Activated CD4-positive, alpha-beta T cell treated with anti-CD3 and anti-CD28 coated beads, Interleukin-2, amount 10 ng/mL, durations not matched to agents 24 days and 14 days (primary cell): ENCODE data around the gene LRRC38. TPM values are rescaled to one million over a fixed set of nuclear protein-coding genes. Genes with fewer than 3 reads are reported as not detected.

ENCODE experiments used
- DNase-seq: peaks from one replicate; pipeline ENCODE4 v3.0.0; 2022
- H3K27ac Mint-ChIP-seq: one replicate; pipeline ENCODE4 v1.8.0; 2022; ENCODE audit warnings: mild to moderate bottlenecking, mixed read lengths
- H3K27me3 Mint-ChIP-seq: one replicate; pipeline ENCODE4 v1.8.0; 2022; ENCODE audit warnings: mixed read lengths
- H3K36me3 Mint-ChIP-seq: one replicate; pipeline ENCODE4 v1.8.0; 2022; ENCODE audit warnings: low read depth, mild to moderate bottlenecking, mixed read lengths
- H3K4me1 Mint-ChIP-seq: one replicate; pipeline ENCODE4 v1.8.0; 2021; ENCODE audit warnings: mixed read lengths
- H3K4me3 Mint-ChIP-seq: one replicate; pipeline ENCODE4 v1.8.0; 2022; ENCODE audit warnings: mild to moderate bottlenecking, moderate library complexity, mixed read lengths
- H3K9me3 Mint-ChIP-seq: one replicate; pipeline ENCODE4 v1.8.0; 2021; ENCODE audit warnings: mixed read lengths
- intact Hi-C: fragments of 100-400 bp; cut with micrococcal nuclease; formaldehyde crosslinking; loops from one replicate; pipeline ENCODE4 v1.15.1; 2023
- total RNA-seq: library from RNA; stranded (reverse); gene quantifications from 2 replicates; pipeline ENCODE4 v1.2.3, GENCODE V29; 2022

LRRC38 gene
- total RNA-seq, 1 donor from 2014 or later, result not detected

GRCh38 chr1:13507075-13507474, 6.7 kb downstream of the LRRC38 start:
- H3K27me3 Mint-ChIP-seq, result peaks cover 2% of the 10 kb centered on the region
- H3K4me3 Mint-ChIP-seq, result no peak overlapping the region
- intact Hi-C loops, result no loop called here
- H3K9me3 Mint-ChIP-seq, result no peaks in the 10 kb centered on the region
- DNase-seq, result no peak
- H3K4me1 Mint-ChIP-seq, result no peaks in the 10 kb centered on the region
- H3K36me3 Mint-ChIP-seq, result no peaks in the 10 kb centered on the region
- H3K27ac Mint-ChIP-seq, result no peak overlapping the region

DNA sequence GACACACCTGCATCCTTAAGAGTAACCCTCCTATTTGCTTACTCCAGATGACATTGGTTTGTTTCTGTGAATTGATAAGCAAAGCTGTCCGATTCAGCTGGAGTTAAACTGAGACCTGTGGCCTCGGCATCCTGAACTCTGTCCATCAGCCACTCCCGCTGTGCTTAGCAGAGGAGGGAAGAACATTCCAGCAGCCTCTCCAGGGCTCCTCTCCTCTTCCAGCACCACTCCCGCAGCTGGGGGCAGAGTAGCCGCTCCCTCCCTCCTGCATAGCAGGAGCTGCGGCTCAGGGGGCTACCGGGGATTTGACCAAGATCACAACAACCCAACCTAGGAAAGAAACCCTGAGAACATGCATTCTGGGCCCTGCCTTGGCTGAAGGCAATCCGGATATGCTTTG, 8.8 kb downstream of the LRRC38 start:
- Mint-ChIP-seq H3K36me3 (no peaks in the 10 kb centered on the region), H3K9me3 (no peaks in the 10 kb centered on the region), H3K4me1 (no peaks in the 10 kb centered on the region), H3K27ac (no peak overlapping the region), H3K4me3 (no peak overlapping the region), H3K27me3 (no peaks in the 10 kb centered on the region)
- intact Hi-C loops, result no loop called here
- no peak for DNase-seq

GRCh38 chr1:13500806-13501205, 13.0 kb downstream of the LRRC38 start:
- H3K9me3 Mint-ChIP-seq, result no peaks in the 10 kb centered on the region
- no peak overlapping the region for H3K27ac Mint-ChIP-seq
- H3K36me3 Mint-ChIP-seq, result no peaks in the 10 kb centered on the region
- intact Hi-C loops, result no loop called here
- no peak overlapping the region for H3K4me3 Mint-ChIP-seq
- no peaks in the 10 kb centered on the region for H3K4me1 Mint-ChIP-seq
- no peak for DNase-seq
- H3K27me3 Mint-ChIP-seq, result no peaks in the 10 kb centered on the region

- Mint-ChIP-seq H3K36me3 (no peaks in the 10 kb centered on the region), H3K27ac (no peak overlapping the region), H3K4me3 (no peak overlapping the region), H3K27me3 (no peaks in the 10 kb centered on the region), H3K4me1 (no peaks in the 10 kb centered on the region), H3K9me3 (no peaks in the 10 kb centered on the region)
- DNase-seq, result no peak
- intact Hi-C loops, result no loop called here
Measured at GRCh38 chr1:13499422-13499821, 14.4 kb downstream of the LRRC38 start.

GRCh38 chr1:13498553-13498952, 15.2 kb downstream of the LRRC38 start:
- DNase-seq, result no peak
- Mint-ChIP-seq H3K4me3 (no peak overlapping the region), H3K36me3 (no peaks in the 10 kb centered on the region), H3K27ac (no peak overlapping the region), H3K9me3 (no peaks in the 10 kb centered on the region), H3K27me3 (no peaks in the 10 kb centered on the region), H3K4me1 (no peaks in the 10 kb centered on the region)
- intact Hi-C loops, result no loop called here

GRCh38 chr1:13495186-13495585, 18.6 kb downstream of the LRRC38 start:
- Mint-ChIP-seq H3K9me3 (no peaks in the 10 kb centered on the region), H3K27me3 (no peaks in the 10 kb centered on the region), H3K4me3 (no peak overlapping the region), H3K4me1 (no peaks in the 10 kb centered on the region), H3K36me3 (no peaks in the 10 kb centered on the region), H3K27ac (no peak overlapping the region)
- intact Hi-C loops, result no loop called here
- DNase-seq, result no peak

GRCh38 chr1:13494712-13495111, 19.1 kb downstream of the LRRC38 start:
- Mint-ChIP-seq H3K4me1 (no peaks in the 10 kb centered on the region), H3K36me3 (no peaks in the 10 kb centered on the region), H3K27me3 (no peaks in the 10 kb centered on the region), H3K27ac (no peak overlapping the region), H3K4me3 (no peak overlapping the region), H3K9me3 (no peaks in the 10 kb centered on the region)
- intact Hi-C loops, result no loop called here
- no peak for DNase-seq

DNA sequence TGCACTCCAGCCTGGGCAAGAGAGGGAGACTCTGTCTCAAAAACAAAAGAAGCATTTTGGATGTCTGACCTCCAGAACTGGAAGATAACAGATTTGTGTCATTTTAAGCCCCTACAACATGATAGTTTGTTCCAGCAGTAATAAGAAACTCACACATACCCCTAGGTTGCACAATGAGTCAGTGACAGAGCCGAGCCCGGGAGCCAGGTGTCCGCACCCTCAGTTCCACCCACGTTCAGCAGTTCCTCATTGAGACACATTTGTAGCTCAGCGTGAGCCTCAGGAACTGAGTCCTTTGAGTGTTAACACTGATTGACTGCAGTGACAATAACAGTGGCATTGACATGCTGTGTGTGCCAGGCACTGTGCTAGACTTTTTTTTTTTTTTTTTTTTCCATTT, 19.8 kb downstream of the LRRC38 start:
- Mint-ChIP-seq H3K4me3 (no peak overlapping the region), H3K36me3 (no peaks in the 10 kb centered on the region), H3K27me3 (no peaks in the 10 kb centered on the region), H3K27ac (no peak overlapping the region), H3K4me1 (no peaks in the 10 kb centered on the region), H3K9me3 (no peaks in the 10 kb centered on the region)
- intact Hi-C loops, result no loop called here
- DNase-seq, result no peak

DNA sequence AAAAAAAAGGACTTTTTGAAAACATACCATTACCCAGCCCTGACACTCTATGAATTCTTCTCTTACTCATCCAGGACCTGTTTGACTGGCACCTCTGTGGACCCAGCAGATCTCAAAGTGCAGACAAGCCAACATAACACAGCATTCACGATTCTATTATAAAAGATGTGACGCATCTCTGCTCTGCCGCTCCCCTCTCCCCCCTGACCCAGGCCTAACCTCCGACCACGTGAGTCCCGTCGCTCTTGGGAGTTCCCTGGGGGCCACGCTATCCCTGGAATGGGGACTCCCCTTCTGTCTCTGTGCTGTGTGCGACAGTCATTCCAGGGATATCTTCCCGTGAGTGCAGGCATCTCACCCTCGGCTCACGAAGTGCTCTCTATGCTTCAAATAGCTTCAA, 21.1 kb downstream of the LRRC38 start:
- no peak for DNase-seq
- no peak overlapping the region for H3K27ac Mint-ChIP-seq
- H3K4me3 Mint-ChIP-seq, result no peak overlapping the region
- no peaks in the 10 kb centered on the region for H3K9me3 Mint-ChIP-seq
- intact Hi-C loops, result no loop called here
- H3K36me3 Mint-ChIP-seq, result no peaks in the 10 kb centered on the region
- no peaks in the 10 kb centered on the region for H3K4me1 Mint-ChIP-seq
- H3K27me3 Mint-ChIP-seq, result no peaks in the 10 kb centered on the region

GRCh38 chr1:13487957-13488356, 25.8 kb downstream of the LRRC38 start:
- DNase-seq, result no peak
- Mint-ChIP-seq H3K27me3 (peaks cover 8% of the 10 kb centered on the region), H3K9me3 (no peaks in the 10 kb centered on the region), H3K4me1 (no peaks in the 10 kb centered on the region), H3K36me3 (no peaks in the 10 kb centered on the region), H3K4me3 (no peak overlapping the region), H3K27ac (no peak overlapping the region)
- intact Hi-C loops, result no loop called here

GRCh38 chr1:13487143-13487868, 26.5 kb downstream of the LRRC38 start:
- Mint-ChIP-seq H3K4me3 (no peak overlapping the region), H3K9me3 (no peaks in the 10 kb centered on the region), H3K27ac (no peak overlapping the region), H3K27me3 (peaks cover 8% of the 10 kb centered on the region), H3K4me1 (no peaks in the 10 kb centered on the region), H3K36me3 (no peaks in the 10 kb centered on the region)
- DNase-seq, result no peak
- intact Hi-C loops, result no loop called here

DNA sequence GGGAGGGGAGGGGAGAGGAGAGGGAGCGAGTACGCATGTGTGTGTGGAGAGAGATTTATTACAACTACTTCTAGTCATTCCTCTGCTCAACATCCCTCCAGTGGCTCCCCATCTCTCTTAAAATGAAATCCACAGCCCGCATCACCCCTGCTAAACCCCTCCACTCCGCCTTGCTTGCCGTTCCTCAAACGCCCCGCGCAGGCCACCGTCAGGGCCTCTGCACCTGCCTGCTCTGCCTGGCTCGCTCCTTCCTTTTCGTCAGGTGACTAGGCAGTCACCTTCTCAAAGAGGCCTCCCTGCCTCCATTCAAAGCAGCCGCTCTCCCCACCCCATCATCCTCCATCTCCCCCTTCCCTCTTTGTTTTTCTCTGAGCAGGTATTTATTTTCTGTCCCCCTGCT, 29.9 kb downstream of the LRRC38 start:
- Mint-ChIP-seq H3K4me1 (peaks cover 2% of the 10 kb centered on the region), H3K9me3 (no peaks in the 10 kb centered on the region), H3K4me3 (no peak overlapping the region), H3K36me3 (no peaks in the 10 kb centered on the region), H3K27ac (no peak overlapping the region), H3K27me3 (peaks cover 9% of the 10 kb centered on the region)
- intact Hi-C loops, result no loop called here
- DNase-seq, result no peak

GRCh38 chr1:13482600-13482999, 31.2 kb downstream of the LRRC38 start:
- no peak for DNase-seq
- no peak overlapping the region for H3K27ac Mint-ChIP-seq
- H3K36me3 Mint-ChIP-seq, result no peaks in the 10 kb centered on the region
- H3K9me3 Mint-ChIP-seq, result no peaks in the 10 kb centered on the region
- H3K4me1 Mint-ChIP-seq, result peaks cover 3% of the 10 kb centered on the region
- intact Hi-C loops, result no loop called here
- peaks cover 9% of the 10 kb centered on the region for H3K27me3 Mint-ChIP-seq
- H3K4me3 Mint-ChIP-seq, result no peak overlapping the region

GRCh38 chr1:13479171-13479856, 34.5 kb downstream of the LRRC38 start:
- no peak for DNase-seq
- H3K27me3 Mint-ChIP-seq, result peaks cover 2% of the 10 kb centered on the region
- no peaks in the 10 kb centered on the region for H3K36me3 Mint-ChIP-seq
- H3K4me3 Mint-ChIP-seq, result no peak overlapping the region
- H3K9me3 Mint-ChIP-seq, result peaks cover 3% of the 10 kb centered on the region
- no peak overlapping the region for H3K27ac Mint-ChIP-seq
- peaks cover 3% of the 10 kb centered on the region for H3K4me1 Mint-ChIP-seq
- intact Hi-C loops, result no loop called here

DNA sequence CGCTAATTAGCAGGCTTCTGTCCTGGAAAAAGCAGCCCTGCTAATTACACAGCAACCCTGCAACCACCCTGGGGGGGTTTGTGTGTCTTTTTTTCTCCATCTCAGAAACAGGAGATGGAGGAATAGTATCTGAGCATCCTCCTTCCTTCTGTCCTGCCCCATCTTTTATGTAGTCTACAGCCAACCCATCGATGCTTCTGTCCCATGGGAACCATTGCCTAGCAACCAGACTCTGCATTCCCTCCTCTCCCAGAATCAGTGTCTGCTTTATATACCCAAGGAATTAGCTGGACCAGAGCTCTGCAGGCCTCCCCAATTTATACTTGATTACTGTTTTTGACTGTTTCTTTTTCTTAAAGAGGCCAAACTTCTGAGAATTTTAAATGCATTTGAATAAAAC, 35.1 kb downstream of the LRRC38 start:
- Mint-ChIP-seq H3K4me1 (peaks cover 3% of the 10 kb centered on the region), H3K27me3 (peaks cover 2% of the 10 kb centered on the region), H3K27ac (no peak overlapping the region), H3K36me3 (no peaks in the 10 kb centered on the region), H3K4me3 (no peak overlapping the region), H3K9me3 (peaks cover 3% of the 10 kb centered on the region)
- DNase-seq, result no peak
- intact Hi-C loops, result no loop called here
